GM23338 (cell line): ENCODE data around the gene TOMM5. TPM values are rescaled to one million over a fixed set of nuclear protein-coding genes. Genes with fewer than 3 reads are reported as not detected.

Experiments used
- CREB1 ChIP-seq: fragments of 250-450 bp; sonication (Bioruptor Pico); IDR thresholded peaks from 2 replicates; pipeline ENCODE4 v1.5.0; 2020; ENCODE audit warnings: low read depth, mild to moderate bottlenecking, moderate library complexity
- CTCF ChIP-seq, 2 experiments: fragments of 200-600 bp in 1 of 2; sonication (generic) in 1 of 2; conservative IDR thresholded peaks; 2 replicates each; pipeline versions ENCODE4 v1.5.1 to v1.6.1; 2016 to 2017; ENCODE audit warnings: antibody characterized with exemption in 2 of 2, low read depth in 2 of 2, mild to moderate bottlenecking in 2 of 2, moderate library complexity in 1 of 2
- EZH2 ChIP-seq: fragments of 200-600 bp; sonication (generic); IDR thresholded peaks from one replicate; pipeline ENCODE4 v1.8.0; 2017; ENCODE audit warnings: antibody characterized with exemption, mild to moderate bottlenecking, low read depth; ENCODE audit not compliant: unreplicated experiment
- EZH2phosphoT487 ChIP-seq: fragments of 200-600 bp; sonication (generic); IDR thresholded peaks from one replicate; pipeline ENCODE4 v1.8.1; 2018; ENCODE audit warnings: antibody characterized with exemption; ENCODE audit not compliant: unreplicated experiment
- JUNB ChIP-seq: IDR thresholded peaks from one replicate; pipeline ENCODE4 v1.6.1; 2016; ENCODE audit warnings: antibody characterized with exemption; ENCODE audit not compliant: unreplicated experiment
- NANOG ChIP-seq: IDR thresholded peaks from 2 replicates; pipeline ENCODE4 v1.6.1; 2016; ENCODE audit warnings: antibody characterized with exemption, borderline replicate concordance
- POLR2AphosphoS5 ChIP-seq: IDR thresholded peaks from 2 replicates; pipeline ENCODE4 v1.6.1; 2016; ENCODE audit warnings: antibody characterized with exemption, low read depth
- REST ChIP-seq: IDR thresholded peaks from one replicate; pipeline ENCODE4 v1.6.1; 2018; ENCODE audit warnings: antibody characterized with exemption; ENCODE audit not compliant: unreplicated experiment
- STAT1 ChIP-seq: IDR thresholded peaks from one replicate; pipeline ENCODE4 v1.6.1; 2016; ENCODE audit warnings: antibody characterized with exemption; ENCODE audit not compliant: unreplicated experiment
- ZNF114 ChIP-seq: fragments of 250-450 bp; sonication (Bioruptor Pico); IDR thresholded peaks from 2 replicates; pipeline ENCODE4 v1.5.0; 2020; ENCODE audit warnings: mild to moderate bottlenecking, moderate library complexity
- ZNF331 ChIP-seq: fragments of 250-450 bp; sonication (Bioruptor Pico); IDR thresholded peaks from 2 replicates; pipeline ENCODE4 v1.5.0; 2020; ENCODE audit warnings: low read depth, mild to moderate bottlenecking, moderate library complexity
- ZNF462 ChIP-seq: fragments of 250-450 bp; sonication (Bioruptor Pico); IDR thresholded peaks from 2 replicates; pipeline ENCODE4 v1.5.0; 2020; ENCODE audit warnings: mild to moderate bottlenecking, moderate library complexity
- polyA plus RNA-seq: library from polyadenylated mRNA; unstranded; fragments of >200 nt; fragmentation: Nextera tagmentation; extraction: Ambion mirVana; gene quantifications from 2 replicates; pipeline ENCODE4 v1.2.1, GENCODE V29; 2016
- total RNA-seq: library from RNA; depleted of rRNA; stranded (reverse); fragments of >200 nt; shearing (Covaris generic); gene quantifications from 2 replicates; pipeline ENCODE4 v1.2.3, GENCODE V29; 2014

TOMM5 gene
- total and polyA plus RNA-seq, 2 experiments from 2014 or later, result 158 to 529 TPM

- TF ChIP-seq ZNF462 (CRISPR knock-in tag) (no peak), ZNF114 (no peak), ZNF331 (CRISPR knock-in tag) (no peak), POLR2AphosphoS5 (no peak), EZH2 (no peak), REST (no peak), EZH2phosphoT487 (no peak), CTCF (conservative IDR thresholded peaks at IDR 0.05; ENCODE audit: low read depth in 2 of 2) (no peak), CREB1 (CRISPR knock-in tag) (no peak), NANOG (no peak), STAT1 (no peak), JUNB (no peak)
Observed at GRCh38 chr9:37583522-37584121, 8.8 kb downstream of the TOMM5 start (continued).
